ENCODE data around the gene DEGS2. TPM values are rescaled to one million over a fixed set of nuclear protein-coding genes. Genes with fewer than 3 reads are reported as not detected.
"Not testable (repeated sequence)": the region's sequence is repeated elsewhere in the genome, so short reads cannot be mapped to it uniquely, and the experiment has no call there.

Gene DEGS2
- total RNA-seq, 1 experiment from 2014 or later: not detected

- no peak for DNase-seq (ENCODE audit: low spot score)
- H3K36me3 ChIP-seq (ENCODE audit: insufficient read depth, low read length, poor library complexity, severe bottlenecking): no peaks in the 10 kb centered on the region
- CTCF ChIA-PET: no interaction called here
- H3K27ac ChIP-seq (ENCODE audit: low read depth, low read length, poor library complexity, severe bottlenecking): no peak overlapping the region
- H3K4me1 ChIP-seq (ENCODE audit: insufficient read depth, low read length, poor library complexity, severe bottlenecking): peaks cover 12% of the 10 kb centered on the region
- no TSS peak for BruUV-seq (replicated peaks)
- intact Hi-C loops (cut with micrococcal nuclease; ENCODE audit: unreplicated experiment): no loop called here
- TF ChIP-seq EZH2 (IDR thresholded peaks at IDR 0.05; ENCODE audit: borderline replicate concordance, low read depth, low read length, poor library complexity, severe bottlenecking) (no peak), CTCF (conservative IDR thresholded peaks at IDR 0.05; ENCODE audit: low read depth, low read length) (no peak)
- no peaks in the 10 kb centered on the region for H3K9me3 ChIP-seq (ENCODE audit: low read depth, low read length, poor library complexity, severe bottlenecking)
- H3K27me3 ChIP-seq (replicated peaks; ENCODE audit: insufficient read depth, low read depth, low read length, poor library complexity): peaks cover 31% of the 10 kb centered on the region
- POLR2A ChIA-PET (ENCODE audit: low non-redundant PET): interaction anchor here (0.7 kb wide), 1 partner anchor 25 kb away, joined by 9 read pairs; no protein-coding TSS in a partner anchor
- peak overlapping the region; percentile 40 for H3K4me3 ChIP-seq (ENCODE audit: low read depth, low read length, poor library complexity, severe bottlenecking)
Measured at GRCh38 chr14:100158566-100159093, 815 bp downstream of the DEGS2 start.

GRCh38 chr14:100157548-100158232 is 1.8 kb downstream of the DEGS2 start:
- POLR2A ChIA-PET (ENCODE audit: low non-redundant PET): interaction anchor here (0.7 kb wide), 1 partner anchor 24 kb away, joined by 9 read pairs; no protein-coding TSS in a partner anchor
- intact Hi-C loops (cut with micrococcal nuclease; ENCODE audit: unreplicated experiment): not testable (repeated sequence)

GRCh38 chr14:100156776-100157175 is 2.7 kb downstream of the DEGS2 start:
- no TSS peak for BruUV-seq (replicated peaks)
- POLR2A ChIA-PET (ENCODE audit: low non-redundant PET): no interaction called here

More at GRCh38 chr14:100157548-100158232, 1.8 kb downstream of the DEGS2 start:
- CTCF ChIA-PET; DNase-seq (ENCODE audit: low spot score); H3K4me3 ChIP-seq (ENCODE audit: low read depth, low read length, poor library complexity, severe bottlenecking); H3K27ac ChIP-seq (ENCODE audit: low read depth, low read length, poor library complexity, severe bottlenecking); BruUV-seq (replicated peaks); H3K9me3 ChIP-seq (ENCODE audit: low read depth, low read length, poor library complexity, severe bottlenecking); H3K36me3 ChIP-seq (ENCODE audit: insufficient read depth, low read length, poor library complexity, severe bottlenecking): not testable (repeated sequence)
- H3K27me3 ChIP-seq (replicated peaks; ENCODE audit: insufficient read depth, low read depth, low read length, poor library complexity): peaks cover 31% of the 10 kb centered on the region
- peaks cover 12% of the 10 kb centered on the region for H3K4me1 ChIP-seq (ENCODE audit: insufficient read depth, low read length, poor library complexity, severe bottlenecking)

More at GRCh38 chr14:100156776-100157175, 2.7 kb downstream of the DEGS2 start:
- intact Hi-C loops (cut with micrococcal nuclease; ENCODE audit: unreplicated experiment): no loop called here
- no peak overlapping the region for H3K27ac ChIP-seq (ENCODE audit: low read depth, low read length, poor library complexity, severe bottlenecking)
- H3K4me1 ChIP-seq (ENCODE audit: insufficient read depth, low read length, poor library complexity, severe bottlenecking): peaks cover 12% of the 10 kb centered on the region
- CTCF ChIA-PET: interaction anchor here (0.7 kb wide), 1 partner anchor 36 kb away, joined by 3 read pairs; no protein-coding TSS in a partner anchor
- TF ChIP-seq CTCF (conservative IDR thresholded peaks at IDR 0.05; ENCODE audit: low read depth, low read length) (no peak), EZH2 (IDR thresholded peaks at IDR 0.05; ENCODE audit: borderline replicate concordance, low read depth, low read length, poor library complexity, severe bottlenecking) (no peak)
- peaks cover 31% of the 10 kb centered on the region for H3K27me3 ChIP-seq (replicated peaks; ENCODE audit: insufficient read depth, low read depth, low read length, poor library complexity)
- H3K4me3 ChIP-seq (ENCODE audit: low read depth, low read length, poor library complexity, severe bottlenecking): no peak overlapping the region
- H3K9me3 ChIP-seq (ENCODE audit: low read depth, low read length, poor library complexity, severe bottlenecking): no peaks in the 10 kb centered on the region
- no peak for DNase-seq (ENCODE audit: low spot score)
- H3K36me3 ChIP-seq (ENCODE audit: insufficient read depth, low read length, poor library complexity, severe bottlenecking): no peaks in the 10 kb centered on the region

Measured in A673 (cell line).